Placental epithelial cell (primary cell): Measurements from ENCODE around the gene MAGEB16. TPM values are rescaled to one million over a fixed set of nuclear protein-coding genes. Genes with fewer than 3 reads are reported as not detected.

ENCODE experiments used
- total RNA-seq: library from RNA; depleted of rRNA; stranded (reverse); fragments of >200 nt; gene quantifications from 2 replicates; pipeline ENCODE4 v1.2.3, GENCODE V29; 2012

The MAGEB16 gene
- under 0.01 TPM in 1 of 2 replicates, not detected in the other for total RNA-seq

GRCh38 chrX:35798042-35798441 is at the start of gene MAGEB16:
TSS of gene MAGEB16 (plus strand) at chrX:35798342. CDS start at chrX:35802197, 3,855 bp downstream.

Other genes with a start within 250 kb of the MAGEB16 start
- under 0.01 TPM in 2 replicates for gene CFAP47, start 121.4 kb downstream of the MAGEB16 start, total RNA-seq